NCI-H1694 (cell line): ENCODE data around the gene PLOD2.

Experiments
- DNase-seq: peaks from one replicate; lab custom pipeline; 2025; lab: John Stamatoyannopoulos, UW

PLOD2 gene

DNA sequence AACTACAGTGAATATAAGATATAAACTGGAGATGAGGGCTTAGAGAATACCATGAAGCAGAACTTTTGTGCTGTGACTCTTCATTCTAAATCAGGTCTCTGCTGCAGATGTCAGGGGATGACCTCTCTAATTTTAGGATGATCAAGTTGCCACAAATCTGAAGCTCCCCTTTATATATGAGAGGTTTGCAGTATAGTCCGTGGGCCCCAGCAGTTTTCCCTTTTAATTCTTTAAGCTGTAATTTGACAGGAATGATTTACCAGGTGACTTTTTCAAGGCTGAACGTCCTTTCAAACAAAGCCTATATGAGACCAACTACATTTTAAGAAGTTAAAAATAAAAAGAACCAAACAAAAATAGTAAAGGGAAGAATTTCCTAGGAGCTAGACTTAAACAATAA, 4.9 kb upstream of the PLOD2 start:
- DNase-seq, result no peak

DNA sequence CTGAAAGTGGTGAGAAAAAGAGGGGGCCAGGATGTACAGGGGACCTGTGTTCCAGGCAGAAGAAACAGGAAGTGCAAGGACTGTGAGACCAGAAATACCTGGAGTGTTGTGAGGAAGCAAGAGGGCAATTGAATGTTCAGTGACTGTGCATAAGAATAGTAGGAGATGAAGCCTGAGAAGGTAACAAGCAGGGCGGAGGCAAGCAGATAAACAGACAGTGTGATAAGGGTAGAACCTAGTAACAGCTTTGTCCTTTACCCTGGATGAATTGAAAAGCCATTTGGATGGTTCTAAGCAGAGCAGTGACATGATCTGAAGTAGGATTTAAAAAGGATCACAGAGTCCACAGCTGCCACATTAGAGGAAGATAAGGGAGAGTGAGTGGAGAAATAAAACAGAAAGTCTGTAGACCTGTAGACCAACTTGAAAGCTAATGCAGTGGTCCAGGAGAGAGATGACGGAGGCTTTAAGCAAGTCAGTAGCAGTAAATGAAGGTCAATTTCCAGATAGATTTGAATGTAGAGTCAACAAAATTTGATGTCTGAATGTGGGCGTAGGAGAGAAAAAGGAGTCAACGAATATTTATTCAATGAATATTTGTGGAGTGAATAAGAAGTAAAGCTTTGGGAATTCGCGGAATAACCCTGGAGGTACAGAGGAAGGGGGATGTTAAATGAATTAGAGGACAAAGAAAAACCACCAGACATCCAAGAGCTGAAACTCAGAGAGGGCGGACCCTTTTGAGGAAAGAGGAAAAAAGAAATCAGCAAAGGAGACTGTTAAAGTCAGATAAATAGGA, 4.2 kb upstream of the PLOD2 start:
- no peak for DNase-seq

DNA sequence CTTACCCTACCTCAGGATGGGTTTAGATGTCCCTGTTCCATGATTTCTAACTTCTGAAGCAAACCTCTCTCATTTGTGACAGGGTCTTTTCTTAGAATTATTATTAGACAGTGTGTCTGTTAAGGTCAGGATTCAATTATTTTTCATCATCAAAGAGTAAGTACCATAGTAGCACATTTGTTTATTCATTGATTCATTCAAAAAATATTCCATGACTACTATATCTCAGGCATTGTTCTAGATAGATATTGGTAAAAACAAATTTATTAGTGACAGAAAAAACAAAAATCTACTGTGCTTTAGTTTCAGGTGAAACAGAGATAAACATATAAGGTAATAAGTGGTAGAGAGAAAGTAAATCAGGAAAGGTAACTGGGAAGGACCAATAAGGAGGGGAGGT, 3.5 kb upstream of the PLOD2 start:
- no peak for DNase-seq

DNA sequence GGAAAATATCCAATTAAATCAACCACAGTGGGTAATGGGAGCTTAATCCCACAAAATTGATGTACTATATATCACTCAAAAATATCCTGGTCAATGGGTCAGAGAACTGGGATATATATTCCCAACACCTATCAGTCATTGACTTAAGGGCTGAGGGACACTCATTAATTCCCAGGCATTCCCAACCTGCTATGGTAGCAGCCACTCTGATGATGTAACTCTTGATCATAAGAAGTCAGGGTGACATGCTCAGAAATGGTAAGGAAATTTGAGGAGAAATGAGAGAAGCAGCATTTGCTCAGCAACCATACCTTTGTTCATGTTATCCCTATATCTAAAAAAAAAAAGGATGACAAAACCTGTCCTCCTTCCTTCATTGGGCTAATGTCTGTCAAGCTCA, 3.1 kb upstream of the PLOD2 start:
- DNase-seq, result no peak

DNA sequence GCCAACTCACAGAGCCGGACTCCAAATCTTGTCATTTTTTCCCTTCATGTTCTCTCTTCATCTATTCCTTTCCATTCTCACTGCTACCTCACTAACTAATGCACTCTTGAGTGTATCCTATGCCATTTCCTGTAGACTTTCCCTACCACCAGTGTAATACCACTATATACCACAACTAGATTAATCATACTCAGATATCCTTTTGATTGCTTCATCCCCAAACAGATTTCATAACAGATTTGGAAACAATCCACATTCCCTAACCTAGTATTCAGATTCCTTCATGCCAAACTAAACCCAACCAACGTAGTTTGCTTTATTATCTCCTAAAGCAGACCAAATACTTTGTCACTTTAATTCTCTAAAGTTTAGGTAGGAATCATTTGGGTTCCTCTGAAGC, 2.6 kb upstream of the PLOD2 start:
- no peak for DNase-seq

DNA sequence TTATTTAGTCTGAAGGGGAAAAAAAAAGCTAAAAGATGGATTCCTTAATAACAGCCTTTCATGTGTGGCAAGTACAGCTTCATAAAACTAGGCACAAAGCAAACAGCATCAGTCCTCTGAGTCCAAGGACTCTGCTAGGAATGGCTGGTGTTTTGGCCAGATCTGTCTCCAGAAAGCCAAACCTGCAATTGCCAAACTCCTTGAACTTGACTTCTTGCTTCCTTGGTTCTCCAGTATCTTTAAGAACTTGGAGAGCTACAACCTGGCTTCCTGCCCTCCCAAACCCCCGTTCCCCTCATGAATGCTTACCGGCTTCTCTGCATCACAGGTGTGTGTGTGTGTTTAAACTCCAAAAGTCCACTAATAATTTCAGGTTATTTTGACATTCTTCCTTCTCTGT, 1.6 kb upstream of the PLOD2 start:
- no peak for DNase-seq

DNA sequence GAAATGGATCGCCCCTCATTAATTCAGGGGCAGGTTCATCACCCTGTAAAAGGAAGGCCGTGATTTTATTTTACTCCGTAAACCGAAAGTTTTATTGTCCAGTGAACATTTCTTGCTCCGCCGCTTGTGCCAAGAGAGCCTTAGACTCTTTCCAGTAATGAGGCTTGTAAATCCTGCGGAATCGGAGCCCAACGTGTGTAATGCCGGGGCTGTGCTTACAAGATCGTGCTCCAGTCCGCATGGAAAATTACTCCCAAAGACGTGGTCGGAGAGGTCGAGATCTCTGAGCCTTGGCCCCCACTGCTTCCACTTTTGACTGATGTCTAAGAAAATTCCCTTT, 649 bp upstream of the PLOD2 start:
- no peak for DNase-seq

DNA sequence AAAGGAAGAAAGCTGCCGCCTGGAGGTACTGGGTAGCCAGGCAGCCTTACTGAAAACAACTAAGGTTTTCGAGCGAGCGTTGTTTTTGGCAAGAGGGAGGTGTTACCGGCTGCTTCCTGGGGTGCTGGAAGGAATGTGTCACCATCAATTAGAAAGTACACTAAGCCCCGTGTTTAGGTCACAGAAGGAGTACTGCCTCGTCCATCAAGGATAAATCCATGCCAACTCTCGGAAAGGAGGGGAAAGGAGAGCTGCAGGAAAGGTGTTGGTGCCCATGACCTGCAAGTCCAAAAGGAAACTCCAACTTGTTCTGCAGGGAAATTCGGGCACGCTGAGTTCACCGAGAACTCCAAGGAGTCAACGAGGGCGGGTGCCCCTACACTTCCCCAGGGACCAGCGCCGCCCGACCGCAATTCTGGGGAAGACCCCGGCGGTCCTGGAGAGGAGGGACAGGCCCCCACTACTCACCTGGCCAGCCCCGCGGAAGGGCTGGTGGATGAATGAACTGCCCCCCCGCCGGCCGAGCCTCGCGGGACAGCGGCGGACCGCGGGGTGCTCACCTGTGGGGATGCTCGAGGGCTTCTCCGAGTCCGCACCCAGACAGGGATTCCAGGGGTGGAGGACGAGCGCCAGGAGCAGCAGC, 542 bp downstream of the PLOD2 start:
- peak; percentile 64 for DNase-seq

DNA sequence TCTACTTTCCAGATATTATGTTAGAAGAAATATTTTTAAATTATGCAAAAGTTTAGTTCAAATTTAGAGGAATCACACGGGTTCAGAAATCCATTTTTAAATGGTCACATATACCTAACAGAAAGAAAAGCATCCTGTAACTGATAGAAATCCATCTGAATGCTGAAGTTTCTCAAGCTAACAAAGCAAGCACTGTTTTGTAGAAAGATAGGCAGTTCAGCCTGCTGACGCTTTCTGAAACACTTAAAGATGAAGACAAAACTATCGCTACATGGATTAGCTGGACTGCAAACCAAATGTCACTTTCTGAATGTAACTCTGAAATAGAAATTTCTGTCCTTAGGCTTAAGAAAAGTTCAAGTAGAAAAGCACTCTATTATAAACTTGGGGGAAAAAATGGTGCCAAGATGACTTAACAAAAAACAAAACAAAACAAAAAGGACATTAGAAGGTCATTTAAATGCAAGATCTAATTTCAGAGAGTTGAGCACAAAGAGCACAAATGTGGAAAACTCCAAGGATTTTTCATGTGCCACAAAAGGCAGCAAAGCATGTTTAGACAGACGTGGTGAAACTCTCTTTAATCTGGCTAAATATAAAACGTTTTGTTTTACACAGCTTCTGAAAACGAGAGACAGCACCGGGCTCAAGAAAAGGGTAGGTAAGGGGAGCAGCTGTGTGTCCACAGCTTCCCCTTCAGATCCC, 1.2 kb downstream of the PLOD2 start:
- DNase-seq, result no peak

DNA sequence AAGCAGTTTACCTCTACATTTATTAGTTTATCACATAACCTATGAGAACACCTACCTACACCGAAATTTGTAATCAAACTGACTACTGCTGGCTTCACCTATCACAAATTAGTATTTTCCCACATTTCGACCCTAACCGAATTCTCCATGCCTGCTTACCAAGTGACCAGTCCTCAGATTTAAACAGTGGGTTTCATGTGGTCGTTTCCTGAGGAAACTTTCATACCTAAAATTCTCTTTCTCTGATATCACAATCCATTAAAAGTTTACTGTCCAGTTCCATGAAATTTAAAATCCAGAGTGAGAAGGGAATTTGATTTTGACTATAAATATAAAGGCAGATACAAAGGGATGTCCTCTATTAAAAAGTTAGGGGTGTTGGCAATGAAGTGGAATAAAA, 1.9 kb downstream of the PLOD2 start:
- DNase-seq, result no peak

DNA sequence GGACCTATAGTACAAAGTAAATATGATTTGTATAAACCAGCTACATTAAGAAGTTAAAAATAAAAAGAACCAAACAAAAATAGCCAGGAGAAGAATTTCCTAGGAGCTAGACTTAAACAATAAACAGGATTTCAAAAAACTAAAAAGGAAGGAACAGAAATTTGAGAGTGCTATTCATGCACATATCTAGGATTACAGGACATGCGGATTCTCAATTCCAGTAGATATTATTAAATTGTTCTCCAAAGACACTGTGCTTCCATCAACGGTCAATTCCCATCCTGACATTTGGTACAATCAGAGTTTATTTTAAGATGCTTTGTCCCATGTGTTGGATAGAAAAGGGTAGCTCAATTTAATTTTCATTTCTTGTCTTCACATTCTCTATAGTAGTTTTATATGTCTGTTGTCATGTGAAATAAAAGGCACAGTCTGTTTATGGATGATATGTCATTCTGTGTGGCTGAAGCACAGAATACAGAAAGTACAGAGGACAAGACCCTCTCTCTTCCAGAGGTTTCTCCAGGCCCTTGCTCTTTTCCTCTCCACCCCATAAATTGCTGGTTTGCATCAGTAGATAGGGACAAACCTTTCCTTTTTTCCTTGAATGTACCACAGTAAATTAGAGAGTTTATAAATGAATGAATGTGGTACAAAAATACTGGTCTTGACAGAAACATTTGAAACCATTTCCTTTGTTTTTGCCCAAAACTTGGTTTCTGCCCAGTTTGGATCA, 3.5 kb downstream of the PLOD2 start:
- no peak for DNase-seq

DNA sequence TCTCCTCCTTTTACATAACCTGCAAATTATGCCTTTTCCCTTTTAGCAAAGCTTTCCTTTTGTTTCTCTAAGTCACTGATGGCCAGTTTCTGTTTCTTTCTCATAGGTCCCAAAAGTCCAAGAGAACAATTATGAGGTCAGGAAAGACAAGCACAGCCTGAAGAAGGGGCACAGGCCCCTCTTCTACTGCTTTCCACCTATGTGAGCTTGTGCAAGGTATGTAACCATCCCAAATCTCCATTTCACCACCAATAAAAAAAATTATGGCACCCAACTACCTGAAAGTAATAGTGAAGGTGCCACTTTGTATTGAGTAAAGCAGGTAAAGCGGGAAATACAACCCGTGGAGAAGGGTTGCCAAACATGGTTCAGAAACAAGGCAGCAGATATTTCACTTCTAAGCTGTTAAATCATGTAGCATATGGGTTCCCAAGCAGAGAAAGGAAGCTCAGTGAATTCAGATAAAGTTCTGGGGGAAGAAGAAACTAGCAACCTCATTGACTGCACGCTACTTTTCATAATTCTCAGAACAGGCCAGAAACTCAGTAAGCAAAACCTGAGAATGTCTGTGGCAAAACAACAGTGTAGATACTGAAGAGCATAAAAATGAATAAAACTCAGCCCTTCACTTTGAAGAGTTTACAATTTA, 4.2 kb downstream of the PLOD2 start:
- DNase-seq, result no peak

DNA sequence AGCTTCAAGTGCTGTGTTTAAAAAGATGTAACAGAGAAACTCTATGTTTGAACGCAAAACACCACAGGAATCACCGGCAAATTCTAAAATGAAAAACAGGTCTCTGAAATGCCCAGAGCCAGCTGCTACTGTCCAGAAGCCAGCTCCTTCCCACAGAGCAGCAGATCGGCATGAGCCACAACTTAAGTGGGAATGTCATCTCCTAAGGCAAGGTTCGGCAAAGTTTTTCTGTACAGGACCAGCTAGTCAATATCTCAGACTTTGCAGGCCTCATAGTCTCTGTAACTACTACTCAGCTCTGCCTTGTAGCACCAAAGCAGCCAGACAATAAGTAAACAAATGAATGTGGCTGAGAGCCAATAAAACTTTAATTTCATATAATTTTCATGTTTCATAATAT, 4.9 kb downstream of the PLOD2 start:
- no peak for DNase-seq

DNA sequence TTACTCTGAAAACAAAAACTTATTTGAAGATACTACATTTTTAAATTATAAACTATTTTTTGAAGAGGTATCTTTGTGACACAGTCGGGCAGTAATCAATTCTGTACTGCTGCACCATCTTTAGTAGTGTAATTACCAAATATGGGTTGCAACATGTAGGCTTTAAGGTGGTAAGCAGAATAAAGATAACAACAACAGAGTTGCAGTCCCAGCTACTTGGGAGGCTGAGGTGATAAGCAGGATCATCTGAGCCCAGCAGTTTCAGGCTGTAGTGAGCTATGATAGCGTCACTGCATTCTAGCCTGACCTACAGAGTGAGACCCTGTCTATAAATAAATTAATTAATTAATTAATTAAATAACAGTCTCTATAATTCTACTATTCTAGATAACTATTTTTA, 6.0 kb downstream of the PLOD2 start:
- DNase-seq, result no peak

DNA sequence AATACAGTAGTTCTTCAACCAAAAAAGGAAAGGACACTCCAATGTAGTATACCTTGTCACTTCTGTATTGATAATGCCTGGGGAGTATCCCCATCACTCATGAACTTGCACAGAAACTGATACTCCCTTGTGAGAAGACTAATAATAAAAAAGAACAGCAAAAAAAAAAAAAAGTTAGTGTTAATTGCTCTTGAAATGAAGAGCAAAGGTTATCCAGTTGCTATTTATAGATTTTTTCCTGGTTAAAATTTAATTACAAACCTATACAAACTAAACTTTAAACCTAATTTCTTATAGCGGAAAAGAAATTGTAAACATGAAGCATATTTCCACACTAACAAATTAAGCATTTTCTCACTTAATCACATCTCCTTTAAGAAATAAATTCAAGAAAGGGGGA, 6.7 kb downstream of the PLOD2 start:
- DNase-seq, result no peak

DNA sequence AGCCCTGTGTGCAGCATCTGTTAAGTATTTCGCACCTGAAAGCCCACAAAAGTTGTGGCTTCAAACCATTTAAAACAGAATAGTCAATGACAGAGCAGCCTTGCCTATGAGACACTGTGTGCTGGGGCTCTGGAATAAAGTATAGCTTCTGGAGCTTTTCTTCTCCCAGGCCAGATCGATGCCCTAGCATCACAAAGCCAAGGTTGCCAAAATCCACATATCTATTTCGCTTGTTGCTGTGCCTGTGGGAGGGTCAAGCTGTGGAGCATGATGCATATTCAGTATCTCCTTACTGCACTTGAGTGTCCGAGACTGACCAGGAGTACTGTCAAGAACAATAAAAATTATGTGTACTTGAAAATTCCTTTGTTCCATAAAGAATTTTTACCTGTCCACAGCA, 7.6 kb downstream of the PLOD2 start:
- no peak for DNase-seq

DNA sequence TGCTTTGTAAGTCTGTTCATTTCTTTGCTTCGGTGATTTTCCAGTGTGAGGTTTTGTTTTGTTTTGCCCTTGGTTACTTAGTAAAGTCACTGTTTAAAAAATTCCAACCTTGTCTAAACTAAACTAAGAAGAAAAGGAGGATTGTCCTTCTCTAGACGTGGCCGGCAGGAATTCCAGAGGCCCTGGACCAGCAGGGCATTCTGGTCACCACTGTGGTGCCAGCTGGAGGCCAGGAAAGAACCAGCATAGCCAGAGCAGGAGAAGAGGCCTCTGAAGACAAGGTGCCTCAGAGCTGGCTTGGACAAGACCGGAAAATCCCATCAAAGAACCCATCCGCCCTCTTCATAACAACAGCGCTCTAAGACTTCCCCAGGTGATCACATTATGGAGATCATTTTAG, 8.2 kb downstream of the PLOD2 start:
- no peak for DNase-seq

DNA sequence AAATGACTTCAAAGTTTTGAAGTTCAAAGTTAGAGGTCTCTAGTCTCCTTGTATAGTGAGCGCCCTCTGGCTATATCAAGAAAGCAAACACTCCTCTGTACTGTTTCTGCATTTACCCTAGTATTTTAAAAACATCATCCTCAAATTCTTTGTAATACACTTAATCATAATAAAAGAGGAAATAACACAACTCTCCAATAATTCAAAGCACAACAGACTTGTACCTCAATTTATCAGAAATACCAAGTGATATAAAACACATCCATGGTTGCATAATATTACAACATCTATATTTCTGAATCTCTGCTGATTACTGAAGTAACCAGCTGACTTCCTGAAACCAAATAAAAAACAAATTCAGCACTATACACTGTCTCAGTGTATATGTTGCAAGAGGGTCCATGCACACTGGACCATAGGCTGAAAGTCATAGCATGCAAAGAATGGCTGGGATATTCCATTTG, 12.5 kb downstream of the PLOD2 start:
- DNase-seq, result no peak

DNA sequence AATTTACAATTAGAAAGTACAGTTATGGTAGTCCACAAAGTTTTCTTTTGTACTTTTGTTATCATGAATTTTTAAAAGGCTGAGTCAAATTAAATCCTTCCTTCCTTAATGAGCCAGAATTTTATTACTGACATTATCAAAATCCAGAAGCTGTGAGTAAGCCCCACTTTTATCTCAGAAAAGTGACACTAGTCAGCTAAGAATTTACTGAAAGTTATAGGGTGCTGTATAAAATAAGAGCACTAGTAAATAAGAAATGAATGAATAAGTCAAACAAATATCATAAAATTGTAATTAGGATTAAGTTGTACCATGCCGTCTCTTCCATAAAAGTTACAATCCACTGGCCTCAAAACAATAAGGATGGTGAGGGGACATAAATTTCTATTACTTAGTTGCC, 15.3 kb downstream of the PLOD2 start:
- no peak for DNase-seq

DNA sequence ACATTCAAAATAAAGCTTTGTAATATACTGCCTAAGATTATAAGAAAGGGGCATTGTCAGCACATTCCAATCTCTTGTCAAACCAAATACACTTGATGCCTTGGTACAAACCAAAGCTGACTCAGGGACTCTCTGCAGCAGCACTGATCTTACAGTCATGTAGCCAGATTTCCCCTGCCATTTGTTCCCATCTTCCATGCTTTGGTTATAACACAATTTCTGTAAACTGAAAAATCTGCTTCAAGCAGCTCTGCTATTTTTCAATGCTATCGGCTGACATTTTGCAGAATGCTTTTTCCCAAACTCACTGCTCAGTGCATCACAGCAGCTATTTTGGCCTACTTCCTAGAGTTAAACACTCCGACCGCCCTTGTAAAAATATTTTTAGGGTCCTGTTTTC, 18.2 kb downstream of the PLOD2 start:
- no peak for DNase-seq

DNA sequence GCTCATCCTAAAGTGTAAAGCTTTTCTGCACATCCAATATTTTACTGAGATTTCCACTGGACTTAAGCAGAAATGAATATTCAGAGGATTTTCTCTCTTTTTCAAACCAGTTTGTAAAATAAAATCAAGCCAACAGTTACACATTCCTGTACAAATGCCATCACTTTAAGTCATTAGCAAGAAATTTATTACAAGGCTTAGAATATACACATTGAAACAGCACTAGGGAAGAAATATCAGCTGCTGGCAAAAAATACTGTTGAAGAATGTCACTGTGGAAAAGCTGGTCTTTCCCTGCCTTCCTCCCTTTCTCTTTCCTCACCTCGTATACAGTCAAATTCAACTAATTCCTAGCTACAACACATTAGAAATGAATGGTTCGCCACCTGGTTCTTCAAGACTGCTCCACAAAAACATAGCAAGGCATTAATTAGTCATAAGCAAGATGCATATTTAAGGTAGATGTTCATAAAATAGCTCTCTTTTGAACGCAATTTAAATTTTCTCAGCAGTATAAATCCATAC, 21.3 kb downstream of the PLOD2 start:
- DNase-seq, result no peak

DNA sequence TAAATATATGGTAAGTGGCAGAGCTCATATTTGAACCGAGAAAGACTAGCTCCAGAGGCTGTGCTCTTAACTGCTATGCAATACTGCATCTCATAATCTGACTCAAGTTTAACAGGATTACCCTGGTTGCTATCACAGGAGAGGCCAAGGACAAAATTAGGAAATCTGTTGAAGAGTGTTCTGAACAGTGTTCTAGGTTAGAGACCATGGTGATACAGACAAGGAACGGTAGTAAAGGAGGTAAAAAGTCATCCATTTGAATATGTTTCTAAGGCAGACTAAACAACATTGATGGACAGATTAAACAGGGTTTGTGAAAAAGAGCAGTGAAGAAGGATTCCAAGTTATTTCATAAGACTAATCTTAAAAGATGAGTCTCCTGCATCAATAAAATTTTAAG, 22.1 kb downstream of the PLOD2 start:
- DNase-seq, result no peak
